ENCODE results near the gene RYR2. TPM values are rescaled to one million over a fixed set of nuclear protein-coding genes. Genes with fewer than 3 reads are reported as not detected.

The RYR2 gene
- total RNA-seq, 4 donors from 2014 or later, result 0.88 to 8.4 (median 5.5) TPM

DNA sequence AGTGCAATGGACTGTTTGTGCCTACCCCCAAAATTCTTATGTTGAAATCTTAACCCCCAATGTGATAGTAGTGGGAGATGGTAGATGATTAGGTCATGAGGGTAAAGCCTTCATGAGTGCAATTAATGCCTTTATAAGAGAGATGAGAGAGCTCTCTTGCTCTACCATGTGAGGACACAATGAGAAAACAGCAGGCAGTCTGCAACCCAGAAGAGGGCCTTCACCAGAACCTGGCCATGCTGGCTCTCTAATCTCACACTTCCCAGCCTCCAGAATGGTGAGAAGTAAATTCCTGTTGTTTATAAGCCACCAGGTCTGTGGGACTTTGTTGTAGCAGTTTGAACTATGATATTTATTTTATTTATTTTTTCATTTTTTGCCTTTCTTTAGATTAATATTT is 21.0 kb downstream of the RYR2 start:
- TF ChIP-seq, protein P1, sequence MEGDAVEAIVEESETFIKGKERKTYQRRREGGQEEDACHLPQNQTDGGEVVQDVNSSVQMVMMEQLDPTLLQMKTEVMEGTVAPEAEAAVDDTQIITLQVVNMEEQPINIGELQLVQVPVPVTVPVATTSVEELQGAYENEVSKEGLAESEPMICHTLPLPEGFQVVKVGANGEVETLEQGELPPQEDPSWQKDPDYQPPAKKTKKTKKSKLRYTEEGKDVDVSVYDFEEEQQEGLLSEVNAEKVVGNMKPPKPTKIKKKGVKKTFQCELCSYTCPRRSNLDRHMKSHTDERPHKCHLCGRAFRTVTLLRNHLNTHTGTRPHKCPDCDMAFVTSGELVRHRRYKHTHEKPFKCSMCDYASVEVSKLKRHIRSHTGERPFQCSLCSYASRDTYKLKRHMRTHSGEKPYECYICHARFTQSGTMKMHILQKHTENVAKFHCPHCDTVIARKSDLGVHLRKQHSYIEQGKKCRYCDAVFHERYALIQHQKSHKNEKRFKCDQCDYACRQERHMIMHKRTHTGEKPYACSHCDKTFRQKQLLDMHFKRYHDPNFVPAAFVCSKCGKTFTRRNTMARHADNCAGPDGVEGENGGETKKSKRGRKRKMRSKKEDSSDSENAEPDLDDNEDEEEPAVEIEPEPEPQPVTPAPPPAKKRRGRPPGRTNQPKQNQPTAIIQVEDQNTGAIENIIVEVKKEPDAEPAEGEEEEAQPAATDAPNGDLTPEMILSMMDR (IDR thresholded peaks at IDR 0.05), result no peak
- TF ChIP-seq POLR2A (IDR thresholded peaks at IDR 0.05), result no peak
- no peak for DNase-seq
- H3K27ac ChIP-seq, result no peak overlapping the region

DNA sequence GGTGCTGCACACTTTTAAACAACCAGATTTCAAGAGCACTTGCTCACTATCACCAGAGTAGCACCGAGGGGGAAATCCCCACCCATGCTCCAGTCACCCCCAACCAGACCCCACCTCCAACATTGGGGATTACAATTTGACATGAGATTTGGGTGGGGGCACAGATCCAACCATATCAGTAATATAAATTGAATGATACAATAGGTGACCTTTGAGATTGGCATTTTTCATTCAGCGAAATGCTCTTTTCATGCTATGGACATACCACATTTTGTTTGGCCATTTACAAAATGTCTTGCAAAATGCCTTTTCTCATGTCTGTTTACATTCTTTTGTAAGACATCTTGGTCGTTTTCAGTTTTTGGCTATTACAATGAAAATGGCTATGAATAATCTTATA is 23.9 kb downstream of the RYR2 start:
- TF ChIP-seq POLR2A (IDR thresholded peaks at IDR 0.05), result no peak
- TF ChIP-seq, protein P1 (IDR thresholded peaks at IDR 0.05), result no peak
- Histone ChIP-seq H3K27me3 (no peaks in the 10 kb centered on the region), H3K9me3 (no peaks in the 10 kb centered on the region), H3K4me1 (no peaks in the 10 kb centered on the region), H3K36me3 (no peaks in the 10 kb centered on the region), H3K27ac (no peak overlapping the region), H3K4me3 (no peak overlapping the region)
- no peak for DNase-seq
- intact Hi-C loops (cut with DNase I; ENCODE audit: low total_unique reads), result no loop called here

More for the DNA sequence above, 21.0 kb downstream of the RYR2 start:
- intact Hi-C loops (cut with DNase I; ENCODE audit: low total_unique reads), result no loop called here
- no peaks in the 10 kb centered on the region for H3K4me1 ChIP-seq
- no peak overlapping the region for H3K4me3 ChIP-seq
- H3K36me3 ChIP-seq, result no peaks in the 10 kb centered on the region
- H3K9me3 ChIP-seq, result no peaks in the 10 kb centered on the region
- no peaks in the 10 kb centered on the region for H3K27me3 ChIP-seq

DNA sequence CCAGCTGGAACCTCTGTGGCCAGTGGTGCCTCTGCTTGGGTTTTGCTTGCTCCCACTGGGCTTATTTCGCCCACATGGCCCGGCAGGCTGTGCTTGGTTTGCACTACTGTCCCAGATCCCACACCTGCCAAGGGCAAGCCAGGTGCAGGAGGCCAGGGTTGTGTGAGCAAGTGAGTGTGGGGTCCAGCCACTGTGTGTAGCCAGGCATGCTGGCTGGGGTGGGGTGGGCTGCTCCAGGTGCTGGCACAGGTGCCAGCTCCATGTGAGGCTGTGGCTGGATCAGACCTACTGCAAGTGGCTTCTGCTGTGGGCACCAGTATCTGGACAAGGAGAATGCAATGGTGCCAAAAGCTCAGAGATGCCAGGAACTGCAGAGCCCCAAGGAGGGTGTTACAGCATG is 28.5 kb downstream of the RYR2 start:
- no peaks in the 10 kb centered on the region for H3K36me3 ChIP-seq
- DNase-seq, result no peak
- H3K4me3 ChIP-seq, result no peak overlapping the region
- TF ChIP-seq, protein P1 (IDR thresholded peaks at IDR 0.05), result no peak
- no peak for TF ChIP-seq POLR2A (IDR thresholded peaks at IDR 0.05)
- intact Hi-C loops (cut with DNase I; ENCODE audit: low total_unique reads), result no loop called here
- no peaks in the 10 kb centered on the region for H3K27me3 ChIP-seq
- no peaks in the 10 kb centered on the region for H3K4me1 ChIP-seq
- H3K27ac ChIP-seq, result no peak overlapping the region
- no peaks in the 10 kb centered on the region for H3K9me3 ChIP-seq

DNA sequence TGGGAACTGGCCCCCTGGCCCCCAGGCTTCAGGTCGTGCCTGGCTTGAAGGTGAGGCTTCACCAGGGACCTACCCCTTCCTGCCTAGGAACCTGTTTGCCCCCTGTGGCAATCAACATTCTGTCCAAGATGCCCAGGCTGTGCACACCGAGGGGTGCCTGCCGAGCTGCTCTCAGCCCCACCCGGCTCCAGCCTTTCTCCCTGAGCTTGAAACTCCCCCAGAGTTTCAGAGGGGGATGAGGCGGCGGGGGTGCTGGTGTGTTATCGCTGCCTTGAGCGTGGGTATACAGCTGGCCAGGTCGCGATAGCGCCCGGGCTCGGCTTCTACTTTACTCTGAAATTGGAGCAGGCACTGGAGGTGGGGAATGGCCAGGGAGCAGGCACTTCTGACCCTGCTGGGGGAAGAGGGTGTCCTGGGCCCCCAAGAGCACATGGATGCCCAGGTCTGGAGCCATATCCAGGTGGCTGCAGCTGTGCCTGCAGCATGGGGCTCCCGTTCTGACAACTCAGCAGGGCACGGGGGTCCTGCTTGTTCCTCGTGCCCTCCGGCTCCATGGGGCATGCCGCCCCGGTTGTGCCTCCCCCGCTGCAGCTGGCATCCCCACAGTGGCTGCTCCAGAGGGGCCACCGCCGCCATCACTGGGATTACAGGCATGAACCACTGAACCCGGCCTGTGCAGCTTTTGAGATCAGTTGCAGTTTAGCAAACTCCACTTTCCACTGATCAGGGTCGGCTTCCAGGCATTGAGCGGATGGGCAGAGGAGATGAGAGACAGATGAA is 29.8 kb downstream of the RYR2 start:
- Histone ChIP-seq H3K4me1 (no peaks in the 10 kb centered on the region), H3K27ac (no peak overlapping the region), H3K9me3 (no peaks in the 10 kb centered on the region), H3K36me3 (no peaks in the 10 kb centered on the region), H3K4me3 (no peak overlapping the region), H3K27me3 (no peaks in the 10 kb centered on the region)
- intact Hi-C loops (cut with DNase I; ENCODE audit: low total_unique reads), result no loop called here
- TF ChIP-seq, protein P1 (IDR thresholded peaks at IDR 0.05), result no peak
- no peak for TF ChIP-seq POLR2A (IDR thresholded peaks at IDR 0.05)
- DNase-seq, result no peak

DNA sequence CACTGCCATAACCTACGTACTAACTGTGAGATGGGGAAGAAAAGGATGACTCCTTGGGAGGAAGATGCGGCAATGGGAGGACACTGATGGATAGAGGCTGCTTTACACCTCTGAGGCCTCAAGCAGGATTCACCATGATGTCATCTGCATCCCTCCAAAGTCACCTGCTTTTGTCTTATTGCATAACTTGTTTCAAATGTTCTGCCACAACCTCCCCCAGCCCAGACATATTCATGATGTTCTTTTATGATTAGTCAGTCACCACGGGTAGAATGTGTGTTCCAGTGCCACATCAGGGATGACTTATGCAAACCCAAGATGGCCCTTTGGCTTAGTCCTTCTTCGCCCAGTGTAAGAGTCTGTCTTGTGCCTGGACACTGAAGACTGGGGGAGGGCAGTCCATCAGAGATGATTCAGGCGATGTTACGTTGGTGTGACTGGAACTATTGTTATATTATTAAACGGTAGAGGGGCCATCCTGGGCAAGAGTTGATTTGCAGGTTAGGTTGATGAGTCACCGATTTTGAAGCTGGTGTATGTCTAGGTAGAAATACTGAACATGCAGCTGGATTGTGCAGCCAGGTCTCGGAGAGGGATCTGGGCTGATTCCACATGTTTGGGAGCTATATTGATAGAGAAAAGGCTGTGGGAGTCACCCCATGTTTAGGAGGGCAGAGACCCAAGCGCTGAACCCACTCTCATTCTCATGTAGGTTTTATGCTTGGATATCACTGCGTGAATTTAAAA is 32.6 kb downstream of the RYR2 start:
- H3K9me3 ChIP-seq, result no peaks in the 10 kb centered on the region
- H3K36me3 ChIP-seq, result no peaks in the 10 kb centered on the region
- intact Hi-C loops (cut with DNase I; ENCODE audit: low total_unique reads), result no loop called here
- no peak for TF ChIP-seq POLR2A (IDR thresholded peaks at IDR 0.05)
- TF ChIP-seq, protein P1 (IDR thresholded peaks at IDR 0.05), result no peak
- no peak overlapping the region for H3K27ac ChIP-seq
- H3K27me3 ChIP-seq, result no peaks in the 10 kb centered on the region
- H3K4me1 ChIP-seq, result no peaks in the 10 kb centered on the region
- H3K4me3 ChIP-seq, result no peak overlapping the region
- DNase-seq, result no peak
